ENCODE data around the gene SIX1.

SIX1 gene

DNA sequence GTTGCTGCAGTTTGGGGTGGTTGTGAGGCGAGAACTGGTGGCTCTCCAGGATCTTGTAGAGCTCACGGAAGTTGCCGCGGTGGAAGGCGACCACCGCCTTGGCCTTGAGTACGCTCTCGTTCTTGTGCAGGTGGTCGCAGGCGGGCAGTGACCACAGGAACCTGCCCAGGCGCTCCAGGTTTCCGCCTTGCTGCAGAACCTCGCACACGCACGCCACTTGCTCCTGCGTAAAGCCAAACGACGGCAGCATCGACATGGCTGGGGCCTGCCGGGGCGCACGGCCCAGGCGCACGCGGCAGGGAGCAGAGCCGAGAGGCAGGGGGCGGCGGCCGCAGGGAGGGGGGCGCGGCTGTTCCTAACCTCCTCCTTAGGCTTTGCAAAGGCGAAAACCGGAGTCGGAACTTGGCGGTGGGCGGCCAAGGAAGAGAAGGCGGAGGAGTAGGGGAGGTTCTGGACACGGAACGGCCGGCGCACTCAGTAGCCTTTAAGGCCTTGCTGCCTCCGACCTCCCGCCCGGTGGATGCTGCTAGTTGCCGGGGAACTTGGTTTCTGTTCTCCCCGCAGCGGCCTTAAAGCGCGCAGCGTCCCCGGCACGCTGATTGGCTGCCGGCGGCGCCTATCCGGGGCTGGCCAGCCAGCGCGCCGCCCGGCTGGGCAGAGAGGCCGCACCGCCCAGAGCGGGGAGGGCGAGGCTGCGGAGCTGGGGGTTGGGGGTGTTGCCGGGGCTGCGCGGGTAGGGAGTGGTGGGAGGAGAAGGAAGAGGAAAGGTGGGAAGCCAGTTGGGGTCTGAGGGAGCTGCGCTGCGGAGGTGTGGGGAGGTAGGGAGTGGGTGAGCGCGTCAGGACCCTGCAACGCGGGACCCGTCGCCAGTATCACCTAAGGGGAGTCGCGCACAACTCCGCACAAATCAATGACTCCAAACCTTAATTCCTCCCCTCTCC lies at the start of gene SIX1 (continued):
- TF ChIP-seq ZBTB21 (tag by site-specific recombination; IDR thresholded peaks at IDR 0.05), result no peak
- TF ChIP-seq, protein P1, sequence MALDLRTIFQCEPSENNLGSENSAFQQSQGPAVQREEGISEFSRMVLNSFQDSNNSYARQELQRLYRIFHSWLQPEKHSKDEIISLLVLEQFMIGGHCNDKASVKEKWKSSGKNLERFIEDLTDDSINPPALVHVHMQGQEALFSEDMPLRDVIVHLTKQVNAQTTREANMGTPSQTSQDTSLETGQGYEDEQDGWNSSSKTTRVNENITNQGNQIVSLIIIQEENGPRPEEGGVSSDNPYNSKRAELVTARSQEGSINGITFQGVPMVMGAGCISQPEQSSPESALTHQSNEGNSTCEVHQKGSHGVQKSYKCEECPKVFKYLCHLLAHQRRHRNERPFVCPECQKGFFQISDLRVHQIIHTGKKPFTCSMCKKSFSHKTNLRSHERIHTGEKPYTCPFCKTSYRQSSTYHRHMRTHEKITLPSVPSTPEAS (tag by site-specific recombination; IDR thresholded peaks at IDR 0.05), result no peak
- no peak for TF ChIP-seq TCF7L2 (IDR thresholded peaks at IDR 0.05; ENCODE audit: borderline replicate concordance, low read depth, low read length)
- TF ChIP-seq SCRT2 (tag by site-specific recombination; IDR thresholded peaks at IDR 0.05), result no peak
- TF ChIP-seq ZNF596 (tag by site-specific recombination; IDR thresholded peaks at IDR 0.05), result no peak
- peak; percentile 72; the same call in 1 of the 2 replicates for TF ChIP-seq ZSCAN23 (tag by site-specific recombination; IDR thresholded peaks at IDR 0.05)
- TF ChIP-seq, protein P2, sequence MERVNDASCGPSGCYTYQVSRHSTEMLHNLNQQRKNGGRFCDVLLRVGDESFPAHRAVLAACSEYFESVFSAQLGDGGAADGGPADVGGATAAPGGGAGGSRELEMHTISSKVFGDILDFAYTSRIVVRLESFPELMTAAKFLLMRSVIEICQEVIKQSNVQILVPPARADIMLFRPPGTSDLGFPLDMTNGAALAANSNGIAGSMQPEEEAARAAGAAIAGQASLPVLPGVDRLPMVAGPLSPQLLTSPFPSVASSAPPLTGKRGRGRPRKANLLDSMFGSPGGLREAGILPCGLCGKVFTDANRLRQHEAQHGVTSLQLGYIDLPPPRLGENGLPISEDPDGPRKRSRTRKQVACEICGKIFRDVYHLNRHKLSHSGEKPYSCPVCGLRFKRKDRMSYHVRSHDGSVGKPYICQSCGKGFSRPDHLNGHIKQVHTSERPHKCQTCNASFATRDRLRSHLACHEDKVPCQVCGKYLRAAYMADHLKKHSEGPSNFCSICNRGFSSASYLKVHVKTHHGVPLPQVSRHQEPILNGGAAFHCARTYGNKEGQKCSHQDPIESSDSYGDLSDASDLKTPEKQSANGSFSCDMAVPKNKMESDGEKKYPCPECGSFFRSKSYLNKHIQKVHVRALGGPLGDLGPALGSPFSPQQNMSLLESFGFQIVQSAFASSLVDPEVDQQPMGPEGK (tag by site-specific recombination; IDR thresholded peaks at IDR 0.05), result peak; percentile 98
- TF ChIP-seq ZNF768 (tag by site-specific recombination; IDR thresholded peaks at IDR 0.05), result no peak
- TF ChIP-seq KLF9 (tag by site-specific recombination; IDR thresholded peaks at IDR 0.05; ENCODE audit: low read depth), result peak; percentile 94
- TF ChIP-seq BCL11B (tag by site-specific recombination; IDR thresholded peaks at IDR 0.05; ENCODE audit: low read depth), result no peak
- TF ChIP-seq ZNF311 (tag by site-specific recombination; IDR thresholded peaks at IDR 0.05; ENCODE audit: borderline replicate concordance), result no peak
- peak; percentile 72 for TF ChIP-seq KLF8 (tag by site-specific recombination; IDR thresholded peaks at IDR 0.05)
- TF ChIP-seq KLF7 (tag by site-specific recombination; IDR thresholded peaks at IDR 0.05; ENCODE audit: borderline replicate concordance), result peak; percentile 55; the same call in 1 of the 2 replicates
- TF ChIP-seq, protein P3, sequence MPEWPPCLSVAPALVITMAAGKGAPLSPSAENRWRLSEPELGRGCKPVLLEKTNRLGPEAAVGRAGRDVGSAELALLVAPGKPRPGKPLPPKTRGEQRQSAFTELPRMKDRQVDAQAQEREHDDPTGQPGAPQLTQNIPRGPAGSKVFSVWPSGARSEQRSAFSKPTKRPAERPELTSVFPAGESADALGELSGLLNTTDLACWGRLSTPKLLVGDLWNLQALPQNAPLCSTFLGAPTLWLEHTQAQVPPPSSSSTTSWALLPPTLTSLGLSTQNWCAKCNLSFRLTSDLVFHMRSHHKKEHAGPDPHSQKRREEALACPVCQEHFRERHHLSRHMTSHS (tag by site-specific recombination; IDR thresholded peaks at IDR 0.05), result no peak
- TF ChIP-seq, protein P4, sequence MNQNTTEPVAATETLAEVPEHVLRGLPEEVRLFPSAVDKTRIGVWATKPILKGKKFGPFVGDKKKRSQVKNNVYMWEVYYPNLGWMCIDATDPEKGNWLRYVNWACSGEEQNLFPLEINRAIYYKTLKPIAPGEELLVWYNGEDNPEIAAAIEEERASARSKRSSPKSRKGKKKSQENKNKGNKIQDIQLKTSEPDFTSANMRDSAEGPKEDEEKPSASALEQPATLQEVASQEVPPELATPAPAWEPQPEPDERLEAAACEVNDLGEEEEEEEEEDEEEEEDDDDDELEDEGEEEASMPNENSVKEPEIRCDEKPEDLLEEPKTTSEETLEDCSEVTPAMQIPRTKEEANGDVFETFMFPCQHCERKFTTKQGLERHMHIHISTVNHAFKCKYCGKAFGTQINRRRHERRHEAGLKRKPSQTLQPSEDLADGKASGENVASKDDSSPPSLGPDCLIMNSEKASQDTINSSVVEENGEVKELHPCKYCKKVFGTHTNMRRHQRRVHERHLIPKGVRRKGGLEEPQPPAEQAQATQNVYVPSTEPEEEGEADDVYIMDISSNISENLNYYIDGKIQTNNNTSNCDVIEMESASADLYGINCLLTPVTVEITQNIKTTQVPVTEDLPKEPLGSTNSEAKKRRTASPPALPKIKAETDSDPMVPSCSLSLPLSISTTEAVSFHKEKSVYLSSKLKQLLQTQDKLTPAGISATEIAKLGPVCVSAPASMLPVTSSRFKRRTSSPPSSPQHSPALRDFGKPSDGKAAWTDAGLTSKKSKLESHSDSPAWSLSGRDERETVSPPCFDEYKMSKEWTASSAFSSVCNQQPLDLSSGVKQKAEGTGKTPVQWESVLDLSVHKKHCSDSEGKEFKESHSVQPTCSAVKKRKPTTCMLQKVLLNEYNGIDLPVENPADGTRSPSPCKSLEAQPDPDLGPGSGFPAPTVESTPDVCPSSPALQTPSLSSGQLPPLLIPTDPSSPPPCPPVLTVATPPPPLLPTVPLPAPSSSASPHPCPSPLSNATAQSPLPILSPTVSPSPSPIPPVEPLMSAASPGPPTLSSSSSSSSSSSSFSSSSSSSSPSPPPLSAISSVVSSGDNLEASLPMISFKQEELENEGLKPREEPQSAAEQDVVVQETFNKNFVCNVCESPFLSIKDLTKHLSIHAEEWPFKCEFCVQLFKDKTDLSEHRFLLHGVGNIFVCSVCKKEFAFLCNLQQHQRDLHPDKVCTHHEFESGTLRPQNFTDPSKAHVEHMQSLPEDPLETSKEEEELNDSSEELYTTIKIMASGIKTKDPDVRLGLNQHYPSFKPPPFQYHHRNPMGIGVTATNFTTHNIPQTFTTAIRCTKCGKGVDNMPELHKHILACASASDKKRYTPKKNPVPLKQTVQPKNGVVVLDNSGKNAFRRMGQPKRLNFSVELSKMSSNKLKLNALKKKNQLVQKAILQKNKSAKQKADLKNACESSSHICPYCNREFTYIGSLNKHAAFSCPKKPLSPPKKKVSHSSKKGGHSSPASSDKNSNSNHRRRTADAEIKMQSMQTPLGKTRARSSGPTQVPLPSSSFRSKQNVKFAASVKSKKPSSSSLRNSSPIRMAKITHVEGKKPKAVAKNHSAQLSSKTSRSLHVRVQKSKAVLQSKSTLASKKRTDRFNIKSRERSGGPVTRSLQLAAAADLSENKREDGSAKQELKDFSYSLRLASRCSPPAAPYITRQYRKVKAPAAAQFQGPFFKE (tag by site-specific recombination; IDR thresholded peaks at IDR 0.05; ENCODE audit: borderline replicate concordance), result 0 out of 2 replicates have a peak, but pooled peaks have one; percentile 41
- no peak for TF ChIP-seq ZFP3 (tag by site-specific recombination; IDR thresholded peaks at IDR 0.05; ENCODE audit: low read depth)
- no peak for TF ChIP-seq ZFP41 (tag by site-specific recombination; IDR thresholded peaks at IDR 0.05; ENCODE audit: borderline replicate concordance)
- TF ChIP-seq ZNF585B (tag by site-specific recombination; IDR thresholded peaks at IDR 0.05), result no peak
- peak; percentile 97 for TF ChIP-seq ZFHX2 (tag by site-specific recombination; conservative IDR thresholded peaks at IDR 0.05)
- peak; percentile 40; the same call in 1 of the 2 replicates for TF ChIP-seq ZBTB20 (tag by site-specific recombination; IDR thresholded peaks at IDR 0.05)
- no peak for TF ChIP-seq ZNF184 (tag by site-specific recombination; IDR thresholded peaks at IDR 0.05)
- no peak for TF ChIP-seq ZNF239 (tag by site-specific recombination; IDR thresholded peaks at IDR 0.05)
- TF ChIP-seq, protein P5, sequence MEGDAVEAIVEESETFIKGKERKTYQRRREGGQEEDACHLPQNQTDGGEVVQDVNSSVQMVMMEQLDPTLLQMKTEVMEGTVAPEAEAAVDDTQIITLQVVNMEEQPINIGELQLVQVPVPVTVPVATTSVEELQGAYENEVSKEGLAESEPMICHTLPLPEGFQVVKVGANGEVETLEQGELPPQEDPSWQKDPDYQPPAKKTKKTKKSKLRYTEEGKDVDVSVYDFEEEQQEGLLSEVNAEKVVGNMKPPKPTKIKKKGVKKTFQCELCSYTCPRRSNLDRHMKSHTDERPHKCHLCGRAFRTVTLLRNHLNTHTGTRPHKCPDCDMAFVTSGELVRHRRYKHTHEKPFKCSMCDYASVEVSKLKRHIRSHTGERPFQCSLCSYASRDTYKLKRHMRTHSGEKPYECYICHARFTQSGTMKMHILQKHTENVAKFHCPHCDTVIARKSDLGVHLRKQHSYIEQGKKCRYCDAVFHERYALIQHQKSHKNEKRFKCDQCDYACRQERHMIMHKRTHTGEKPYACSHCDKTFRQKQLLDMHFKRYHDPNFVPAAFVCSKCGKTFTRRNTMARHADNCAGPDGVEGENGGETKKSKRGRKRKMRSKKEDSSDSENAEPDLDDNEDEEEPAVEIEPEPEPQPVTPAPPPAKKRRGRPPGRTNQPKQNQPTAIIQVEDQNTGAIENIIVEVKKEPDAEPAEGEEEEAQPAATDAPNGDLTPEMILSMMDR (tag by site-specific recombination; IDR thresholded peaks at IDR 0.05), result no peak
- TF ChIP-seq ZNF16 (tag by site-specific recombination; IDR thresholded peaks at IDR 0.05; ENCODE audit: low read depth), result no peak
- no peak for TF ChIP-seq MYNN (tag by site-specific recombination; IDR thresholded peaks at IDR 0.05; ENCODE audit: borderline replicate concordance)
- TF ChIP-seq ZNF600 (tag by site-specific recombination; IDR thresholded peaks at IDR 0.05), result peak; percentile 74
- TF ChIP-seq GLI4 (tag by site-specific recombination; IDR thresholded peaks at IDR 0.05), result no peak
